A549 treated with CORT108297 at 1 μM for 4 hours (cell line): Measurements from ENCODE around the gene KCTD3. TPM values are rescaled to one million over a fixed set of nuclear protein-coding genes. Genes with fewer than 3 reads are reported as not detected.

ENCODE experiments used
- total RNA-seq: library from RNA; stranded (reverse); fragments of 200-300 nt; extraction: Qiagen RNA extraction; gene quantifications from 5 replicates; pipeline ENCODE4 v1.2.3, GENCODE V29; 2022

The KCTD3 gene
- 27.4 to 38.9 TPM (median 34.2 TPM) in 5 replicates for total RNA-seq

GRCh38 chr1:215566556-215567490, at the start of gene KCTD3:
Gene KCTD3, plus strand, starts transcription at chr1:215567304. Its CDS starts 382 bp downstream, at chr1:215567686.

